GM18526 (cell line): Measurements from ENCODE around the gene KCNC3.

Experiments
- POLR2A ChIP-seq: IDR thresholded peaks from 3 replicates; pipeline ENCODE4 v1.6.1; 2011; ENCODE audit not compliant: insufficient read length; ENCODE audit errors: extremely low read depth

The KCNC3 gene

DNA sequence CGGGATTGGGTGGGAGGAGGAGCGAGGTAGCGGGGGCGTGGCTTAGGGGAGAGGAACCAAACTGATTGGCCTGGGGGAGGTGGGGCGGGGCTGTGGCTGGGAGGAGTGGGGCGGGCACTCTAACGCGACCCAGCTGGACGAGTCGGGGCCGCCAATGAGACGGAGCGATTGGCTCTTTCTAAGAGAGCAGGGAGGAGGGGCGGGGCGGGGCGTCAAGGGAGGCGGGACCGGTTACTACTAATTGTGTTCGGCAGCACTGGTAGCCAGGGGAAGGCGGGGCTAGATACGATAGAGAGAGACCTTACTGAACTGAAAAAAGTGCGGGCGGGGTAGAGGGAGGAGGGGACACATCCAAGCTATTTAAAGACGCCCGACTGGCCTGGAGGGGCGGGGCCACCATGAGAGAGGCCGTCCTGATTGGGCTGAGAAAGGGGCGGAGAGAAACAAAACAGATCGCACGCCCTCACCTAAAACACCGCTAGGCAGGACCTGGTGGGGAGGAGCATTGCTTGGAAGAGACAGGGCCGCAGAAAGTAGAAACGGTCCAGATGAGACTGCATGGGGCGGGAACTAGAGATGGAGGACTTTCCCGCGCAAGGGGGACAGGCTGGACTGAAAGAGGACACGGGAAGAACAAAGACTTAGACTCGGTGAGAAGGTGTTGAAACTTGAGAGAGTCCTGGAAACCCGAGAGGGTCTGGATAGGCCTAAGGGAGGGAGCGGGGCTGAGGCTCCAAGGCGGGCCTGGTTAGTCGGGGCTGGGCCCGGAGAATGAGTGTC is at the start of gene KCNC3:
Gene KCNC3 (minus strand): TSS at position 232 of the 780 bp plus-strand sequence. CDS start 295 bp downstream, outside the sequence.
- TF ChIP-seq POLR2A: peak; percentile 30

DNA sequence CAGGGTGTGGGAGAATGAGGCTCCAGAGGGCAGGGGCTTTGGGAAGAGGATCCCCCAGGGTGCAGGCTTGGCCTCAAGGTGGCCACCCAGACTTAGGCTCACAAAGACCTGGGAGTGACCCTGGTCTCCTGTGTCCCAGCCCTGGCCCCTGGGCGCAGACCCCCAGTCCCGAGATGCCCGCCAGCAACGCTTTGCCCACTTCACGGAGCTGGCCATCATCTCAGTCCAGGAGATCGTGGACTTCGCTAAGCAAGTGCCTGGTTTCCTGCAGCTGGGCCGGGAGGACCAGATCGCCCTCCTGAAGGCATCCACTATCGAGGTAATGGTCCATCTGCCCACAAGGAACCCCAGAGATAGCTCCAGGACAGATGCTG is 49.7 kb upstream of the KCNC3 start:
- TF ChIP-seq POLR2A: no peak

DNA sequence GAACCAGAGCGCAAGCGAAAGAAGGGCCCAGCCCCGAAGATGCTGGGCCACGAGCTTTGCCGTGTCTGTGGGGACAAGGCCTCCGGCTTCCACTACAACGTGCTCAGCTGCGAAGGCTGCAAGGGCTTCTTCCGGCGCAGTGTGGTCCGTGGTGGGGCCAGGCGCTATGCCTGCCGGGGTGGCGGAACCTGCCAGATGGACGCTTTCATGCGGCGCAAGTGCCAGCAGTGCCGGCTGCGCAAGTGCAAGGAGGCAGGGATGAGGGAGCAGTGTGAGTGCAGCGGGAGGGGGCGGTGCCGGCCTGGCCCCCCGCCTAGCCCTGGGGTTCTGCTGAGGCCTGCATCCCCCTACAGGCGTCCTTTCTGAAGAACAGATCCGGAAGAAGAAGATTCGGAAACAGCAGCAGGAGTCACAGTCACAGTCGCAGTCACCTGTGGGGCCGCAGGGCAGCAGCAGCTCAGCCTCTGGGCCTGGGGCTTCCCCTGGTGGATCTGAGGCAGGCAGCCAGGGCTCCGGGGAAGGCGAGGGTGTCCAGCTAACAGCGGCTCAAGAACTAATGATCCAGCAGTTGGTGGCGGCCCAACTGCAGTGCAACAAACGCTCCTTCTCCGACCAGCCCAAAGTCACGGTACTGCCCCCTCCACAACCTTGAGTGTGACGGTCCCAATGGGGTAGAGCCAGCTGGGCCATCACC is 49.1 kb upstream of the KCNC3 start:
- TF ChIP-seq POLR2A: no peak

DNA sequence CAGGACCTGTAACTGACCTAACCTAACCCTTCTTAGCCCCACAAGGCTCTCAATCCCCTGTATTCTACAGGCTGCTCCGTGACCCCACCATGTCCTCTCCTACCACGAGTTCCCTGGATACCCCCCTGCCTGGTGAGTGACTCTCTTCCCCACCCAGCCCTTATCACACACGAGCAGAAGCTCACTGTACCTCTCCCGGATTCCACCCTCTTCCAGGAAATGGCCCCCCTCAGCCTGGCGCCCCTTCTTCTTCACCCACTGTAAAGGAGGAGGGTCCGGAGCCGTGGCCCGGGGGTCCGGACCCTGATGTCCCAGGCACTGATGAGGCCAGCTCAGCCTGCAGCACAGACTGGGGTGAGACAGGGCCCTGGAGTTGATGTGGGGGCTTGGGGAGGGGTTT is 48.3 kb upstream of the KCNC3 start:
- TF ChIP-seq POLR2A: no peak

DNA sequence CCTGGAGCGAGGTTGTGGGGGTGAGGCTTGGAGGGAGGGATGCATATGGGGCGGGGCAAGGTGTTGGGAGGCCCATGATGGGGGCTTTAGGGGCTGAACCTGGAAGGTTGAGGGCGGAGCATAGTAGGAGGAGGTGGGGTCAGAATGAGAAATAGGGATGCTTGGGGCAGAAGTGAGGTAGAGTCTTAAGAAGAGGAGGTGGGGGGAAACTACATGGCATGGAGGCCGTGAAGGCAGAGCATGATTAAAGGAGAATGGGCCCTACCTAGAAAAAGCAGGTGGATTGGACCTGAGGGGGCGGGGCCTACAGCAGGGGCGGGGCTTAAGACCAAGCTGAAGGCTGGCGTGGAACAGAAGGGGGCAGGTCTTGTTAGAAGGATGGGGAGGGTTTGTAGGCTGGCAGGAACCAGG is 47.9 kb upstream of the KCNC3 start:
- no peak for TF ChIP-seq POLR2A

DNA sequence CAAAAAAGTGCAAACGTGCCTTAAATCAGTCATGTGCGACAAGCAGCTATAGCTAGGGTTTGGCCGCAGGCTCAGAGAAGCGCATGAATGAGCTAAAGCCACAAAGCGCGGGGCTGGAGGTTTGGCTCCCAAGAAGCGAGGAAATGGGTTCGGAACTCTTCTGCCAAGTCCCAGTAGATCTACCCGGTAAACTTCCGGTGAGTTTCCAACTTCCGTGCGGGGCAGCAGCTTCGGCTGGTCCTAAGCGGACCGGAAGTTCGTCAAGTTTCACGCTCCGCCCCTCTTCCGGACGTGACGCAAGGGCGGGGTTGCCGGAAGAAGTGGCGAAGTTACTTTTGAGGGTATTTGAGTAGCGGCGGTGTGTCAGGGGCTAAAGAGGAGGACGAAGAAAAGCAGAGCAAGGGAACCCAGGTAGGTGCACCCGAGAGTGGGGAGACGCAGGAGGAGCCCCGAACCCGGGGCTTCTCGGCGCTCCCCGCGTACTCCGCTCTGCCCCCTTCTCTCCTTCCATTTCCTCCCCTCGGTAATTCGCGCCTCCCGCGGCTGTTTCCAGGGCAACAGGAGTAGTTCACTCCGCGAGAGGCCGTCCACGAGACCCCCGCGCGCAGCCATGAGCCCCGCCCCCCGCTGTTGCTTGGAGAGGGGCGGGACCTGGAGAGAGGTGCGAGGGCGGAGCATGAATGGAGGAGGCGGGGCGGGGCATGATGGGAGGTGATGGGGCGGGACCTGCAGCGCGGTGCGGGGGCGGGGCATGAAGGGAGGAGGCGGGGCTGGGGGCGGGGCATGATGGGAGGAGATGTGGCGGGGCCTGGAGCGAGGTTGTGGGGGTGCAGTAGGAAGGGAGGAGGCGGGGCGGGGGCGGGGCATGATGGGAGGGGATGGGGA is 47.2 kb upstream of the KCNC3 start, which contains the start of gene NR1H2:
Gene NR1H2 (plus strand): TSS at position 292 of the 885 bp plus-strand sequence. CDS start 1,149 bp downstream, outside the sequence.
- TF ChIP-seq POLR2A: peak; percentile 58

DNA sequence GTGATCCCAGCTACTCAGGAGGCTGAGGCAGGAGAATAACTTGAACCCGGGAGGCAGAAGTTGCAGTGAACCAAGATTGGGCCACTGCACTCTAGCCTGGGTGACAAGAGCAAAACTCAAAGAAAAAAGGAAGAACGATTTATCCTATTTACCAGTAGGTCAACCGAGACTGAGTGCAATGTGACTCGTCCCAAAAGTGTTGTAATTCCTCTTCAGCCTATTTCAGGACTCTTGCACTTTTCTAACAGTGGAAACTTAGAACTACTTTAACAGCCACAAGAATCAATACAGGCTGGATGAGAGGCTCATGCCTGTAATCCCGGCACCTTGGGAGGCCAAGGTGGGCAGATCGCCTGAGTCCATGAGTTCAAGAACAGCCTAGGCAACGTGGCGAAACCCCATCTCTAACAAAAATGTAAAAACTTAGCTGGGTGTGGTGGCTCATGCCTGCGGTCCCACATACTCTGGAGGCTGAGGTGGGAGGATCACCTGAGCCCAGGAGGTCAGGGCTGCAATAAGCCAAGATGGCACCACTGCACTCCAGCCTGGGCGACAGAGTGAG is 42.8 kb upstream of the KCNC3 start:
- TF ChIP-seq POLR2A: no peak

DNA sequence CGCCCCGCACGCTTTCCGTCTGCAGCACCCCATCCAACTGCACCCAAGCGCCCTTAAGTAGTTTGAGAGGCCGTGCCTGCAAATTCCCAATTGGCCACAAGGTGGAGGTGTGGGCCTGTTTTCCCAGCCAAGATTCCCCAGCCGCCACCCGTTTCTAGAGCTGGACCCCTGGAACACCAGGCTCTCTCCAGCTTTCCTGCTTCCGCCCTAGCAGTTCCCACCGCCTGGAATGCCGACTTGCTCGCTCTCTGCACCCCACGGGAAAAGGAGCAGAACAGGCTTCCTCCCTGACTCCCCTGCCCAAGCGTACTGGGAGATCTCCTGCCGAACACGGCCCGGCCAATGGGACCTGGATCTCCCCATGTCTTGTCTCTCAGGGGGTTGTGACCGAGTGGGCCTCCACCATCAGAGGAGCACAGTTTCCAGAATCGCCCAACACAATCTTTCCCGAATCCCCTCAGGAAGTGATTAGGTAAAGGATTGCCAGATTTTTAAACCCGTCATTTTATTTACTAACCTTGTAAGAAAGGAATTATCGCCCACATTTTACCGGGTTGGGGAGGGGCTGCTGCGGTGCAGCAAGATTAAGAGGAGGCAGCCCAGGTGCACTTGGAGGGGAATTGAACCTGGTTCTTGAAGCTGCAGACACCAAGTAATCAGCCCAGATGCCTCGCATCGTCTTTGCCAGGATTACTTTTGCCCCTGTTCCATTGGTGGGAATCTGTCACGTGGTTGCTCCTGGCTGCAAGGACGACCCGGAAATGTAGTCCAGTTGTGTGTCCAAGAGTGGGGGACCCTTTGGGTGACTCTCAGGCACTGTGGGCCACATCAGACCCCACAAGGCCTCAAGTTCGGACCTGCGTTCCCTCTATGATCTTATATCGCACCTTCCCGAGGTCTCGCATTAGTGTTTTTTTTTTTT is 39.7 kb upstream of the KCNC3 start:
- TF ChIP-seq POLR2A: peak; percentile 59

DNA sequence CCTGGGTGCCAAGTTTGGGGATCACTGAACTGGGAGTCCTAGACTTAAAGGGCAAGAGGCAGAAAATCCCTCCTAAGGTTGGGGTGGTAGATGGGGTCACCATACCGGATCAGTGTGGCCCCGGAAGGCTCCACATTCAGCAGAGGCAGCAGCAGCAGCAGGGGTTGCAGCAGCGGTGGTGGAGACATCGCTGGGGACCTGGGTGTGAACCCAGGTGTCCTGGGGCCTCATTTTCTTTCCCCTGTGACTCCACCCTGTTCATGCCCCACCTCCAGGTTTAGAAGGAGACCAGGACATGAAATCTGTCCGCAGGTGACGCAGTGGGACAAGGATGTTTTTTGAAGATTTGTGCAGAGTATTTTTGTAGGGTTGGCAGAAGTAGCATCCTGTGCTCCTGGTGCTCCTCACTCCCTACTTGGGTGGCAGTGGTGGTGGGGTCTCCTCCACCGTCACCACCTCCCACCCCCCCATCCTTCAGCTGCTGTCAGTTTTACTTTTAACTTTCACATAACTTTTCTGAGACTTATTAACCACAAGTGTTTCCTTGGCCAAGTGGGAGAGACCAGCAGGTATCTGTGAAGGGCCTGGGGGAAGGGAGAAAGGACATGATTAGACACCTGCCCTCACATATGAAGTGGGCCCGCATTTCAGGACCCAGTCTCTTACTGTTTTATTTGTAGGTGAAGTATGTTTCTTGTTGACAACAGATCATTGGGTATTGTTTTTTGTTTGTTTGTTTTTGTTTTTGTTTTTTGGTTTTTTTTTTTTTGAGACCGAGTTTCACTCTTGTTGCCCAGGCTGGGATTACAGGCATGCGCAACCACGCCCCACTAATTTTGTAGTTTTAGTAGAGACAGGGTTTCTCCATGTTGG is 36.5 kb upstream of the KCNC3 start, which contains the start of gene NAPSA:
Gene NAPSA (minus strand): TSS at position 206 of the 873 bp plus-strand sequence. CDS start 18 bp downstream, at position 188.
- no peak for TF ChIP-seq POLR2A

DNA sequence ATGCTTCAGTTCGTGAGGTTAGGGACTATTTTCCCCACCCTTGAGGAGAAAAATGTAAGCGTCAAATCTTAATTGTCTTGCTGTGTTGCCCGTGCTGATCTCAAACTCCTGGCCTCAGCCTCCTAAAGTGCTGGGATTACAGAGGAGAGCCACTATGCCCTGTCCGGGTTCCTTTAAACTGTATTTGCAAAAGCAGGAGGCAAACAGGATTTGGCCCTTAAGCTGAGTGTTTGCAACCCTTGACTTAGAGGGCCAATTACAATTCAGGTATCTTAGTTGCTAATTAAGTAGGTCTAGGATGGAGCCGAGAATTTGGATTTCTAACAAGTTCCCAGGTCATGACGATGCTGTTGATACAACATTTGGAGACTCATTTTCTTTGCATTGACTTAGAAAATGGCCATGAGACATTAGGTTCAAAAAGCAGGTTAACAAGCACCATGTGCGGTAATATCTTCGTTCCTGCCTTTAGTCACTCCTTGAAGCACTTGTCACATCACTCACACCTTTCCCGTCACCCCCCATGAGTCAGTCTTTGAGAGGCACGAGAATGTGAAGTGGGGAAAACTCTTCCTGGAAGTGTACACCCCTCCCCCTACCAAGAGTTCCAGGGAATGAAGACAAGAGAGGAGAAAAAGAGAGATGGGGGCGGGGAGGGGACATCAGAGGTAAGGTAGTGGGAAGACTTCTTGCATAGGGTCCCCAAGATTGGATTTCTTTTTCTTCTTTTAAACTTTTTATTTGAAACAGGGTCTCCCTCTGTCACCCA is 33.7 kb upstream of the KCNC3 start:
- no peak for TF ChIP-seq POLR2A

DNA sequence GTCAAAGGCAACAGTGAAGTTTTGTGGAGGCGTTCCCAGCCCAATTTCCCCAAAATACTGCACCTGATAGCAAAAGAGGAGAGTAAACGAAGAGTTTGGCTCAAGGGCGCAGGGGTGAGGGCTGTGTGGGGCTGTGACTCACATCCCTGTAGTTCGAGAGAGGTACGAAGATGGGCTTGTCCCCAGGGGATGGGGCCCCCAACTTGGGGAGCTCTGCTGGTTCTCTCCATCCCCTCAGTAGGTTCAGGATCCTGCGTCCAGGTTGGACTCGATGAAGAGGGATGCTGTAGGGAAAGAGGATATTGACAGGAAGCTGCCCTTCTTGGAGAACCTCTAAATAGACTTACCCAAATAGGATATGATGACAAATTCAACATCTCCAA is 32.8 kb upstream of the KCNC3 start:
- TF ChIP-seq POLR2A: no peak

DNA sequence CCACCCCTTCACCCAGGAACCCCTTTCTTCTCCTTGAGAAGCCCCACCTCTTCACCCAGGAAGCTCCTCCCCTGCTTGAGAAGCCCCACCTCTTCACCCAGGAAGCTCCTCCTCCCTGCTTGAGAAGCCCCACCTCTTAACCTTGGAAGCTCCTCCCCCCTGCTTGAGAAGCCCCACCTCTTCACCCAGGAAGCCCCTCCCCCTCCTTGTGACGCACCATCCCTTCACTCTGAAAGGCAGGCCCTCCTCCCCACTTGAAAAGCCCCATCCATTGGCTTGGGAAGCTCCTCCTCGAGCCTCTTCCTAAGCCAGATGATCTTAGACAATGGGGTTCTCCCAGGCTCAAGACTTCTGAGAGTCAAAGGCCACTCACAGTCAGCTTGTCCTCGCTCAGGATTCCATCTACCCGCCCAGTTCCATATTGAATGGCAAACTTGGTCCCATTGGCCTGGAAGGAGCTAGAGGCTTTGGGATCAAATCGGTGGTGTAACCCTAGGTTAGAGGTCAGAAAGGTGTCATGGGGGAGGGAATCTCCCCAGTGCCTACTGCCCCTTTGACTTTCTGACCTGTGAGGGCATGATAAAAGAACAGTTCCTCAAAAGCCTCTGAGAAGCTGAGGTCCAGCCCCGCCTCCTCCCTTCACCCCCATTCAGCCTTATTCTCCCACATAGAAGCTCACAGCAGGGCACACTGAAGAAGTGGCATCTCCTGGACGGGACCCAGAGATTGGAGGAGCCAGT is 32.3 kb upstream of the KCNC3 start:
- no peak for TF ChIP-seq POLR2A
